Hepatocyte (in vitro differentiated cells): ENCODE results near the gene CPLANE2. TPM values are rescaled to one million over a fixed set of nuclear protein-coding genes. Genes with fewer than 3 reads are reported as not detected.

ENCODE experiments used
- DNase-seq: peaks from one replicate; pipeline ENCODE4 v3.0.0-alpha.2; 2016; ENCODE audit warnings: low spot score
- H2AFZ ChIP-seq: fragments of 200-600 bp; sonication (generic); 2 replicates; pipeline ENCODE4 v1.6.0; 2016; ENCODE audit warnings: antibody characterized with exemption, mild to moderate bottlenecking
- H3K27ac ChIP-seq: fragments of 200-600 bp; sonication (generic); 2 replicates; pipeline ENCODE4 v1.5.1; 2016; ENCODE audit warnings: mild to moderate bottlenecking
- H3K27me3 ChIP-seq: fragments of 200-600 bp; sonication (generic); 2 replicates; pipeline ENCODE4 v1.6.1; 2016
- H3K36me3 ChIP-seq: fragments of 200-600 bp; sonication (generic); replicated peaks from 2 replicates; pipeline ENCODE4 v1.5.1; 2016; ENCODE audit warnings: low read depth; ENCODE audit not compliant: insufficient read depth
- H3K4me1 ChIP-seq: fragments of 200-600 bp; sonication (generic); 2 replicates; pipeline ENCODE4 v1.5.1; 2016; ENCODE audit warnings: mild to moderate bottlenecking, moderate library complexity; ENCODE audit not compliant: insufficient read depth
- H3K4me2 ChIP-seq: fragments of 200-600 bp; sonication (generic); 2 replicates; pipeline ENCODE4 v1.6.0; 2016
- H3K4me3 ChIP-seq: fragments of 200-600 bp; sonication (generic); 2 replicates; pipeline ENCODE4 v1.5.1; 2016; ENCODE audit warnings: mild to moderate bottlenecking
- H3K79me2 ChIP-seq: fragments of 200-600 bp; sonication (generic); 2 replicates; pipeline ENCODE4 v1.6.0; 2017; ENCODE audit warnings: mild to moderate bottlenecking
- H3K9me2 ChIP-seq: fragments of 200-600 bp; sonication (generic); replicated peaks from 2 replicates; pipeline ENCODE4 v1.6.0; 2017; ENCODE audit warnings: mild to moderate bottlenecking; ENCODE audit not compliant: insufficient read depth
- H3K9me3 ChIP-seq: fragments of 200-600 bp; sonication (generic); 2 replicates; pipeline ENCODE4 v1.5.1; 2016; ENCODE audit warnings: low read depth, mild to moderate bottlenecking
- H4K20me1 ChIP-seq: fragments of 200-600 bp; sonication (generic); 2 replicates; pipeline ENCODE4 v1.6.0; 2016; ENCODE audit warnings: mild to moderate bottlenecking; ENCODE audit not compliant: insufficient read depth, poor library complexity, severe bottlenecking
- EZH2 ChIP-seq: fragments of 200-600 bp; sonication (generic); IDR thresholded peaks from 2 replicates; pipeline ENCODE4 v1.6.1; 2016; ENCODE audit warnings: antibody characterized with exemption, mild to moderate bottlenecking, borderline replicate concordance
- EZH2phosphoT487 ChIP-seq: fragments of 200-600 bp; sonication (generic); IDR thresholded peaks from one replicate; pipeline ENCODE4 v1.6.1; 2018; ENCODE audit warnings: antibody characterized with exemption, mild to moderate bottlenecking, low read depth, moderate library complexity; ENCODE audit not compliant: unreplicated experiment, severe bottlenecking
- WGBS: methylation state at CpG from one replicate; pipeline ENCODE4 v1.1.6; 2016; ENCODE audit warnings: low lambda C conversion rate; ENCODE audit errors: missing lambda C conversion rate; 5-methylcytosine and 5-hydroxymethylcytosine counted together
- polyA plus RNA-seq: library from polyadenylated mRNA; unstranded; fragments of >200 nt; fragmentation: Nextera tagmentation; extraction: Ambion mirVana; gene quantifications from 2 replicates; pipeline ENCODE4 v1.2.1, GENCODE V29; 2016
- total RNA-seq: library from RNA; depleted of rRNA; stranded (reverse); fragments of >200 nt; gene quantifications from 2 replicates; pipeline ENCODE4 v1.2.3, GENCODE V29; 2014
- TF ChIP-seq, protein P1 (sequence below): fragments of 200-600 bp; sonication (generic); IDR thresholded peaks from 2 replicates; pipeline ENCODE4 v1.5.1; 2016; ENCODE audit warnings: antibody characterized with exemption, mild to moderate bottlenecking; ENCODE audit not compliant: poor library complexity

The CPLANE2 gene
- total and polyA plus RNA-seq, 2 experiments from 2014 or later, result 5.4 to 6.6 TPM

GRCh38 chr1:16266411-16267118 is 29.6 kb upstream of the CPLANE2 start:
- no peak overlapping the region for H2AFZ ChIP-seq
- H3K4me2 ChIP-seq, result no peak overlapping the region
- H4K20me1 ChIP-seq, result peaks cover 2% of the 10 kb centered on the region
- H3K4me3 ChIP-seq, result no peak overlapping the region
- H3K27me3 ChIP-seq, result no peaks in the 10 kb centered on the region
- peaks cover 36% of the 10 kb centered on the region for H3K79me2 ChIP-seq
- 70% methylated on average over 4 of the region's 4 CpGs for WGBS
- H3K4me1 ChIP-seq, result no peaks in the 10 kb centered on the region
- TF ChIP-seq, protein P1, sequence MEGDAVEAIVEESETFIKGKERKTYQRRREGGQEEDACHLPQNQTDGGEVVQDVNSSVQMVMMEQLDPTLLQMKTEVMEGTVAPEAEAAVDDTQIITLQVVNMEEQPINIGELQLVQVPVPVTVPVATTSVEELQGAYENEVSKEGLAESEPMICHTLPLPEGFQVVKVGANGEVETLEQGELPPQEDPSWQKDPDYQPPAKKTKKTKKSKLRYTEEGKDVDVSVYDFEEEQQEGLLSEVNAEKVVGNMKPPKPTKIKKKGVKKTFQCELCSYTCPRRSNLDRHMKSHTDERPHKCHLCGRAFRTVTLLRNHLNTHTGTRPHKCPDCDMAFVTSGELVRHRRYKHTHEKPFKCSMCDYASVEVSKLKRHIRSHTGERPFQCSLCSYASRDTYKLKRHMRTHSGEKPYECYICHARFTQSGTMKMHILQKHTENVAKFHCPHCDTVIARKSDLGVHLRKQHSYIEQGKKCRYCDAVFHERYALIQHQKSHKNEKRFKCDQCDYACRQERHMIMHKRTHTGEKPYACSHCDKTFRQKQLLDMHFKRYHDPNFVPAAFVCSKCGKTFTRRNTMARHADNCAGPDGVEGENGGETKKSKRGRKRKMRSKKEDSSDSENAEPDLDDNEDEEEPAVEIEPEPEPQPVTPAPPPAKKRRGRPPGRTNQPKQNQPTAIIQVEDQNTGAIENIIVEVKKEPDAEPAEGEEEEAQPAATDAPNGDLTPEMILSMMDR, result no peak
- no peak for TF ChIP-seq EZH2
- TF ChIP-seq EZH2phosphoT487, result no peak
- H3K9me3 ChIP-seq, result no peaks in the 10 kb centered on the region
- no peak overlapping the region for H3K27ac ChIP-seq
- DNase-seq, result no peak
- no peaks in the 10 kb centered on the region for H3K36me3 ChIP-seq
- H3K9me2 ChIP-seq, result no peaks in the 10 kb centered on the region

GRCh38 chr1:16262067-16262466 is 25.1 kb upstream of the CPLANE2 start:
- Histone ChIP-seq H3K4me1 (no peaks in the 10 kb centered on the region), H4K20me1 (no peaks in the 10 kb centered on the region), H3K79me2 (peaks cover 48% of the 10 kb centered on the region), H3K9me2 (no peaks in the 10 kb centered on the region), H3K4me3 (no peak overlapping the region), H2AFZ (no peak overlapping the region), H3K9me3 (no peaks in the 10 kb centered on the region), H3K27me3 (no peaks in the 10 kb centered on the region), H3K27ac (no peak overlapping the region), H3K4me2 (no peak overlapping the region), H3K36me3 (no peaks in the 10 kb centered on the region)
- WGBS, result 89% methylated on average over 1 of the region's 1 CpG
- no peak for DNase-seq
- TF ChIP-seq, protein P1, result no peak
- TF ChIP-seq EZH2 (no peak), EZH2phosphoT487 (no peak)

DNA sequence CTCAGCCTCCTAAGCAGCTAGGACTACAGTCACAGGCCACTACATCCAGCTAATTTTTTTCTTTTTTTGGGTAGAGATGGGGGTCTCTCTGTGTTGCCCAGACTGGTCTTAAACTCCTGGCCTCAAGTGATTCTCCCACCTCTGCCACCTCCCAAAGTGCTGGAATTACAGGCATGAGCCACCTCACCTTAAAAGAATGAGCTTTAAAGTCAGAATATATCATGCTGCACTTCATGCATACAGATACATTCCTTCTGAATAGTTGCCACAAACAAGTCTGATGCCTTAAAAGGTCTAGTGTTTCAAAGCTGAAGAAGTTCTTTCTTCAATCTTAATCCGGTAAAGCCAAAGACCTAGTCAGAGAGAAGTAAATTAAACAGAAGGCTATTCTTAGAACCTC is 23.8 kb upstream of the CPLANE2 start:
- no peak for DNase-seq
- Histone ChIP-seq H2AFZ (no peak overlapping the region), H3K4me2 (no peak overlapping the region), H3K36me3 (no peaks in the 10 kb centered on the region), H3K27ac (peak overlapping the region; percentile 24), H3K79me2 (peaks cover 48% of the 10 kb centered on the region), H3K4me3 (no peak overlapping the region), H3K9me3 (no peaks in the 10 kb centered on the region), H3K4me1 (no peaks in the 10 kb centered on the region), H4K20me1 (no peaks in the 10 kb centered on the region), H3K9me2 (no peaks in the 10 kb centered on the region), H3K27me3 (no peaks in the 10 kb centered on the region)
- 89% methylated on average over 1 of the region's 1 CpG for WGBS
- TF ChIP-seq EZH2phosphoT487 (no peak), EZH2 (no peak)
- TF ChIP-seq, protein P1, result no peak
